GM23338 (cell line): ENCODE data around the gene ADORA2A.

Source experiments
- CREB1 ChIP-seq: fragments of 250-450 bp; sonication (Bioruptor Pico); IDR thresholded peaks from 2 replicates; pipeline ENCODE4 v1.5.0; 2020; ENCODE audit warnings: low read depth, mild to moderate bottlenecking, moderate library complexity
- CTCF ChIP-seq, 2 experiments: fragments of 200-600 bp in 1 of 2; sonication (generic) in 1 of 2; conservative IDR thresholded peaks; 2 replicates each; pipeline versions ENCODE4 v1.5.1 to v1.6.1; 2016 to 2017; ENCODE audit warnings: antibody characterized with exemption in 2 of 2, low read depth in 2 of 2, mild to moderate bottlenecking in 2 of 2, moderate library complexity in 1 of 2
- ETS1 ChIP-seq: IDR thresholded peaks from 2 replicates; pipeline ENCODE4 v1.6.1; 2016; ENCODE audit warnings: antibody characterized with exemption
- EZH2 ChIP-seq: fragments of 200-600 bp; sonication (generic); IDR thresholded peaks from one replicate; pipeline ENCODE4 v1.8.0; 2017; ENCODE audit warnings: antibody characterized with exemption, mild to moderate bottlenecking, low read depth; ENCODE audit not compliant: unreplicated experiment
- EZH2phosphoT487 ChIP-seq: fragments of 200-600 bp; sonication (generic); IDR thresholded peaks from one replicate; pipeline ENCODE4 v1.8.1; 2018; ENCODE audit warnings: antibody characterized with exemption; ENCODE audit not compliant: unreplicated experiment
- JUNB ChIP-seq: IDR thresholded peaks from one replicate; pipeline ENCODE4 v1.6.1; 2016; ENCODE audit warnings: antibody characterized with exemption; ENCODE audit not compliant: unreplicated experiment
- POLR2AphosphoS5 ChIP-seq: IDR thresholded peaks from 2 replicates; pipeline ENCODE4 v1.6.1; 2016; ENCODE audit warnings: antibody characterized with exemption, low read depth
- STAT1 ChIP-seq: IDR thresholded peaks from one replicate; pipeline ENCODE4 v1.6.1; 2016; ENCODE audit warnings: antibody characterized with exemption; ENCODE audit not compliant: unreplicated experiment
- ZNF114 ChIP-seq: fragments of 250-450 bp; sonication (Bioruptor Pico); IDR thresholded peaks from 2 replicates; pipeline ENCODE4 v1.5.0; 2020; ENCODE audit warnings: mild to moderate bottlenecking, moderate library complexity
- ZNF331 ChIP-seq: fragments of 250-450 bp; sonication (Bioruptor Pico); IDR thresholded peaks from 2 replicates; pipeline ENCODE4 v1.5.0; 2020; ENCODE audit warnings: low read depth, mild to moderate bottlenecking, moderate library complexity
- ZNF462 ChIP-seq: fragments of 250-450 bp; sonication (Bioruptor Pico); IDR thresholded peaks from 2 replicates; pipeline ENCODE4 v1.5.0; 2020; ENCODE audit warnings: mild to moderate bottlenecking, moderate library complexity
- TF ChIP-seq, protein P1 (sequence below): IDR thresholded peaks from one replicate; pipeline ENCODE4 v1.6.1; 2018; ENCODE audit warnings: antibody characterized with exemption; ENCODE audit not compliant: unreplicated experiment

GRCh38 chr22:24442352-24442744 lies 14.9 kb downstream of the ADORA2A start:
- TF ChIP-seq CREB1 (CRISPR knock-in tag) (no peak), CTCF (conservative IDR thresholded peaks at IDR 0.05; ENCODE audit: low read depth in 2 of 2) (no peak), EZH2 (no peak), POLR2AphosphoS5 (no peak), ZNF114 (no peak), EZH2phosphoT487 (no peak), ETS1 (no peak), ZNF331 (CRISPR knock-in tag) (no peak), STAT1 (no peak), JUNB (no peak), ZNF462 (no peak)
- TF ChIP-seq, protein P1, sequence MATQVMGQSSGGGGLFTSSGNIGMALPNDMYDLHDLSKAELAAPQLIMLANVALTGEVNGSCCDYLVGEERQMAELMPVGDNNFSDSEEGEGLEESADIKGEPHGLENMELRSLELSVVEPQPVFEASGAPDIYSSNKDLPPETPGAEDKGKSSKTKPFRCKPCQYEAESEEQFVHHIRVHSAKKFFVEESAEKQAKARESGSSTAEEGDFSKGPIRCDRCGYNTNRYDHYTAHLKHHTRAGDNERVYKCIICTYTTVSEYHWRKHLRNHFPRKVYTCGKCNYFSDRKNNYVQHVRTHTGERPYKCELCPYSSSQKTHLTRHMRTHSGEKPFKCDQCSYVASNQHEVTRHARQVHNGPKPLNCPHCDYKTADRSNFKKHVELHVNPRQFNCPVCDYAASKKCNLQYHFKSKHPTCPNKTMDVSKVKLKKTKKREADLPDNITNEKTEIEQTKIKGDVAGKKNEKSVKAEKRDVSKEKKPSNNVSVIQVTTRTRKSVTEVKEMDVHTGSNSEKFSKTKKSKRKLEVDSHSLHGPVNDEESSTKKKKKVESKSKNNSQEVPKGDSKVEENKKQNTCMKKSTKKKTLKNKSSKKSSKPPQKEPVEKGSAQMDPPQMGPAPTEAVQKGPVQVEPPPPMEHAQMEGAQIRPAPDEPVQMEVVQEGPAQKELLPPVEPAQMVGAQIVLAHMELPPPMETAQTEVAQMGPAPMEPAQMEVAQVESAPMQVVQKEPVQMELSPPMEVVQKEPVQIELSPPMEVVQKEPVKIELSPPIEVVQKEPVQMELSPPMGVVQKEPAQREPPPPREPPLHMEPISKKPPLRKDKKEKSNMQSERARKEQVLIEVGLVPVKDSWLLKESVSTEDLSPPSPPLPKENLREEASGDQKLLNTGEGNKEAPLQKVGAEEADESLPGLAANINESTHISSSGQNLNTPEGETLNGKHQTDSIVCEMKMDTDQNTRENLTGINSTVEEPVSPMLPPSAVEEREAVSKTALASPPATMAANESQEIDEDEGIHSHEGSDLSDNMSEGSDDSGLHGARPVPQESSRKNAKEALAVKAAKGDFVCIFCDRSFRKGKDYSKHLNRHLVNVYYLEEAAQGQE, result no peak
